DOHH2 (cell line): ENCODE results near the gene VSIR.

ENCODE experiments used
- H3F3A ChIP-seq: fragments of 200-600 bp; sonication (generic), shearing (Covaris generic); 2 replicates; pipeline ENCODE4 v1.6.0; 2016; ENCODE audit warnings: antibody characterized with exemption, mild to moderate bottlenecking; ENCODE audit not compliant: control insufficient read depth, insufficient read depth
- H3K27ac ChIP-seq: fragments of 200-600 bp; sonication (generic); 2 replicates; pipeline ENCODE4 v1.5.1; 2014; ENCODE audit warnings: low read depth, mild to moderate bottlenecking, low read length, moderate library complexity
- H3K27me3 ChIP-seq: fragments of 200-600 bp; sonication (generic); 2 replicates; pipeline ENCODE4 v1.6.1; 2014; ENCODE audit warnings: mild to moderate bottlenecking, low read length, mixed read lengths; ENCODE audit not compliant: control insufficient read depth
- H3K36me3 ChIP-seq: fragments of 200-600 bp; sonication (generic); 2 replicates; pipeline ENCODE4 v1.6.1; 2014; ENCODE audit warnings: mild to moderate bottlenecking, low read length, moderate library complexity, mixed read lengths; ENCODE audit not compliant: control insufficient read depth
- H3K4me1 ChIP-seq: fragments of 200-600 bp; sonication (generic); 2 replicates; pipeline ENCODE4 v1.6.1; 2014; ENCODE audit warnings: mild to moderate bottlenecking, low read length, mixed read lengths; ENCODE audit not compliant: control insufficient read depth
- H3K4me2 ChIP-seq: fragments of 200-600 bp; sonication (generic); 2 replicates; pipeline ENCODE4 v1.6.0; 2014; ENCODE audit warnings: mild to moderate bottlenecking, low read length, moderate library complexity
- H3K4me3 ChIP-seq: fragments of 200-600 bp; sonication (generic); 2 replicates; pipeline ENCODE4 v1.5.1; 2014; ENCODE audit warnings: mild to moderate bottlenecking, low read length, mixed read lengths
- H3K79me2 ChIP-seq: fragments of 200-600 bp; sonication (generic); 2 replicates; pipeline ENCODE4 v1.6.1; 2014; ENCODE audit warnings: mild to moderate bottlenecking, low read length, mixed read lengths; ENCODE audit not compliant: control insufficient read depth
- H3K9me2 ChIP-seq: fragments of 200-600 bp; sonication (generic); replicated peaks from 2 replicates; pipeline ENCODE4 v1.6.1; 2014; ENCODE audit warnings: mild to moderate bottlenecking, low read length, mixed read lengths; ENCODE audit not compliant: control insufficient read depth
- H3K9me3 ChIP-seq: fragments of 200-600 bp; sonication (generic); 2 replicates; pipeline ENCODE4 v1.6.1; 2014; ENCODE audit warnings: antibody characterized with exemption, low read length, mixed read lengths; ENCODE audit not compliant: control insufficient read depth, insufficient read depth
- H4K20me1 ChIP-seq: fragments of 200-600 bp; sonication (generic); 2 replicates; pipeline ENCODE4 v1.6.0; 2014; ENCODE audit warnings: low read depth, mild to moderate bottlenecking, antibody characterized with exemption, low read length, moderate library complexity; ENCODE audit not compliant: control insufficient read depth, insufficient read depth
- EZH2phosphoT487 ChIP-seq: fragments of 200-600 bp; sonication (generic); IDR thresholded peaks from 2 replicates; pipeline ENCODE4 v1.6.1; 2017; ENCODE audit warnings: borderline replicate concordance, mild to moderate bottlenecking, antibody characterized with exemption, low read length, moderate library complexity, mixed read lengths
- TF ChIP-seq, protein P1 (sequence below): fragments of 200-600 bp; sonication (generic); IDR thresholded peaks from one replicate; pipeline ENCODE4 v1.5.1; 2014; ENCODE audit warnings: antibody characterized with exemption, mild to moderate bottlenecking, low read depth, low read length; ENCODE audit not compliant: poor library complexity, severe bottlenecking

VSIR gene

DNA sequence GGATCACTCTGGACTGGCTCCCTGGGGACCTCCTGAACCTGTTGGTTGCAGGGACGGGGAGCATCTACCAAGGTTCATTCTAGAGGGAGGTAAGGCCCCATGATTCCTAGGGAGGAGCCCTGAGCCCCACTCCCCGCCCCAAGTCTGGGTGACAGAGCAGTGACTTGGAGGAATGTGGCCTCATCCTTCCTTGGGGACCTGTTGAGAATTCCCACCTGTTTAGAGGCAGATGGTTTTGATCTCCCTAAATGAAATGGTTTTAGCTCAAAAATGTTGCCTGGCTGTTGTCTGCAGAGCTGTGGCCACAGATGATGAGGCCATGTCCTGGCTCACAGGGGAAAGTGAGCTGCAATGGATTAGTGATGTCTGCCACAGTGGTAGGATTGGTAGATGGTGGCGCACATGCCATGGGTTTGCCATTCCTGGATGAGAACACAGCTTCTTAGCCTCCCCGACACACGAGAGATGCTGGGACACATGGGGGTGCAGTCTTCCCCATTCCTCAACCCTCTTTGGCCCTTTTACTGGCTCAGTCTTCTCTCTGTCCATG is 66.0 kb downstream of the VSIR start:
- H3K4me2 ChIP-seq: no peak overlapping the region
- no peaks in the 10 kb centered on the region for H3F3A ChIP-seq
- TF ChIP-seq, protein P1, sequence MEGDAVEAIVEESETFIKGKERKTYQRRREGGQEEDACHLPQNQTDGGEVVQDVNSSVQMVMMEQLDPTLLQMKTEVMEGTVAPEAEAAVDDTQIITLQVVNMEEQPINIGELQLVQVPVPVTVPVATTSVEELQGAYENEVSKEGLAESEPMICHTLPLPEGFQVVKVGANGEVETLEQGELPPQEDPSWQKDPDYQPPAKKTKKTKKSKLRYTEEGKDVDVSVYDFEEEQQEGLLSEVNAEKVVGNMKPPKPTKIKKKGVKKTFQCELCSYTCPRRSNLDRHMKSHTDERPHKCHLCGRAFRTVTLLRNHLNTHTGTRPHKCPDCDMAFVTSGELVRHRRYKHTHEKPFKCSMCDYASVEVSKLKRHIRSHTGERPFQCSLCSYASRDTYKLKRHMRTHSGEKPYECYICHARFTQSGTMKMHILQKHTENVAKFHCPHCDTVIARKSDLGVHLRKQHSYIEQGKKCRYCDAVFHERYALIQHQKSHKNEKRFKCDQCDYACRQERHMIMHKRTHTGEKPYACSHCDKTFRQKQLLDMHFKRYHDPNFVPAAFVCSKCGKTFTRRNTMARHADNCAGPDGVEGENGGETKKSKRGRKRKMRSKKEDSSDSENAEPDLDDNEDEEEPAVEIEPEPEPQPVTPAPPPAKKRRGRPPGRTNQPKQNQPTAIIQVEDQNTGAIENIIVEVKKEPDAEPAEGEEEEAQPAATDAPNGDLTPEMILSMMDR: no peak
- no peak for TF ChIP-seq EZH2phosphoT487
- H4K20me1 ChIP-seq: no peaks in the 10 kb centered on the region
- no peaks in the 10 kb centered on the region for H3K9me3 ChIP-seq
- no peaks in the 10 kb centered on the region for H3K79me2 ChIP-seq
- no peak overlapping the region for H3K4me3 ChIP-seq
- H3K27me3 ChIP-seq: peaks cover 3% of the 10 kb centered on the region; the same call in 1 of the 2 replicates
- H3K4me1 ChIP-seq: peaks cover 1% of the 10 kb centered on the region
- H3K9me2 ChIP-seq: no peaks in the 10 kb centered on the region
- H3K36me3 ChIP-seq: no peaks in the 10 kb centered on the region
- no peak overlapping the region for H3K27ac ChIP-seq

DNA sequence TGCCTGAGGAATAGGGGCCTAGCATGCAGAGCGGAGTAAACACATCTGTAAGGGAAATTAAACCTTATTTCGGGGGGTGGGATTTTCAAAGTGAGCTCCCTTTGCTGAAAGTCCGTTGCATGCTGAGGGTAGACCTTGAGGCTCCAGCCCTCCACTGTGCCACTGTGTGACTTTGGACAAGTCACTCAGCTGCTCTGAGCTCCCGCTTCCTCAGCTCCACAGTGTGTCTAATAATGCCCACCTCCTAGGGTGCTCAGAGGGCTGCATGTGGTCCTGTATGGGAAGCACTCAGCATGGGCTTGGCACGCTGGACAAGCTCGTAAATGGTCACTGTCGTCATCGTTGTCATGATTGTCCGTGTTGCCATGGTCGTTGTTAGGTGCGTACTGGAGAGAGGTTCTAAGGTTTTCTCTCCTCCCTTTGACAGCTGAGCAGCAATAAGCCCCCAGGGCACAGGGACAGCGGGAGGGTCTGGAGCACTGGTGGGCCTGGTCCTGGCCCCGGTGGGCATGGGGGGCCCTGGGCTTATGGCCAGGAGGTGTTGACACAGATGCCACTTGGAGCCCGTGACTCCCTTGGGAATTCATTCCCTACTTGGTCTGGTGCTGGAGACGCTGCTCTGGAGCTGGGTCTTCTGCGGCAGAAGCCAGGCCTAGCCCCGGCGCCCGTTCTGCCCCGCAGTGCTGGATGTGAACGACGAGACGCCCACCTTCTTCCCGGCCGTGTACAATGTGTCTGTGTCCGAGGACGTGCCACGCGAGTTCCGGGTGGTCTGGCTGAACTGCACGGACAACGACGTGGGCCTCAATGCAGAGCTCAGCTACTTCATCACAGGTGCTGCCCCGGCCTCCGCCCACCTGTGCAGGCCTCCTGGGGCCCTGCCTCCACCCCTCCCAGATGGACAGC is 66.9 kb downstream of the VSIR start:
- Histone ChIP-seq H3K79me2 (no peaks in the 10 kb centered on the region), H3K9me2 (no peaks in the 10 kb centered on the region), H3F3A (no peaks in the 10 kb centered on the region), H3K4me2 (no peak overlapping the region), H3K27ac (no peak overlapping the region), H3K4me3 (no peak overlapping the region), H3K4me1 (no peaks in the 10 kb centered on the region), H3K36me3 (no peaks in the 10 kb centered on the region), H4K20me1 (no peaks in the 10 kb centered on the region), H3K27me3 (peaks cover 3% of the 10 kb centered on the region; the same call in 1 of the 2 replicates), H3K9me3 (no peaks in the 10 kb centered on the region)
- TF ChIP-seq, protein P1: no peak
- TF ChIP-seq EZH2phosphoT487: no peak

DNA sequence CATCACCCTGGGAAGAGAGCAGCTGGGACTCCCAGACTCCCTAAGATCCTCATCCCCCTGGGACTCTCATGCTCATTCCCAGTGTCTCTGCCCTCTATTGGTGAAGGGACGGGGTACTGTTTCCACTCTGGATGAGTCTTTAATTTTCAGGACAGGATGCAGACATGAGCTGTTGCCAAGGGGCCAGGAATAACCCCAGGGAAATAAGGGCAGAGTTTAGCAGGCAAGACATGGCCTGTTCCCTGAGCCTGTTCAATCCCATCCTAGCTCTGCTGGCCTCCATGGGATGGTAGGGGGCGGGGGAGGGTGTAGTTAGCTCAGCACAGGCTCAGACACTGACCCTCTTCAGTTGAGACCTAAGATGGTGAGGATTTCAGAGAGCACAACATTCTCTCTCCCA is 67.7 kb downstream of the VSIR start:
- Histone ChIP-seq H3K27me3 (peaks cover 3% of the 10 kb centered on the region; the same call in 1 of the 2 replicates), H3K9me2 (no peaks in the 10 kb centered on the region), H3F3A (no peaks in the 10 kb centered on the region), H3K9me3 (no peaks in the 10 kb centered on the region), H4K20me1 (no peaks in the 10 kb centered on the region), H3K36me3 (no peaks in the 10 kb centered on the region), H3K4me3 (no peak overlapping the region), H3K79me2 (no peaks in the 10 kb centered on the region), H3K4me1 (no peaks in the 10 kb centered on the region), H3K4me2 (no peak overlapping the region), H3K27ac (no peak overlapping the region)
- TF ChIP-seq EZH2phosphoT487: no peak
- TF ChIP-seq, protein P1: no peak
